Epidermal melanocyte (primary cell): ENCODE data around the gene AHCY.

ENCODE experiments used
- DNase-seq: peaks from one replicate; pipeline ENCODE4 v3.0.0; 2011; ENCODE audit warnings: low spot score; ENCODE audit not compliant: insufficient read length

Gene AHCY

DNA sequence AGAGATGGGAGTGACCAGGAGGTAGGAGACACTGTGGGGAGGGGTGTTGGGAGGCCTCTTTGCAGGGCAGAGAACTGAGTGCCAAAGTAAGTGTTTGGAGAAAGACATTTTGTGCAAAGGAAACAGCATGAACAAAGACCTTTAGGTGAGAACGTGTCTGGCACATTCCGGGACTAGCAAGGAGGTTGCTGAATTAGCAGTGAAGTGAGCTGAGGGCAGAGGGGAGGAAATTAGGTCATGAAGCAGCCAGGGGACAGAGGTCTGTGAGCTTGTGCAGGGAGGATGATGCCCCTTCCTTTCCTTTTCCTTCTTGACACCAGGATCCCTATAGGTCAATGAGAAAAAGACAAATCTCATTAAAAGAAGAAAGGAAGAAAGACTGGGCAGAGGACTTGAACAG is 21.4 kb upstream of the AHCY start:
- DNase-seq = no peak

DNA sequence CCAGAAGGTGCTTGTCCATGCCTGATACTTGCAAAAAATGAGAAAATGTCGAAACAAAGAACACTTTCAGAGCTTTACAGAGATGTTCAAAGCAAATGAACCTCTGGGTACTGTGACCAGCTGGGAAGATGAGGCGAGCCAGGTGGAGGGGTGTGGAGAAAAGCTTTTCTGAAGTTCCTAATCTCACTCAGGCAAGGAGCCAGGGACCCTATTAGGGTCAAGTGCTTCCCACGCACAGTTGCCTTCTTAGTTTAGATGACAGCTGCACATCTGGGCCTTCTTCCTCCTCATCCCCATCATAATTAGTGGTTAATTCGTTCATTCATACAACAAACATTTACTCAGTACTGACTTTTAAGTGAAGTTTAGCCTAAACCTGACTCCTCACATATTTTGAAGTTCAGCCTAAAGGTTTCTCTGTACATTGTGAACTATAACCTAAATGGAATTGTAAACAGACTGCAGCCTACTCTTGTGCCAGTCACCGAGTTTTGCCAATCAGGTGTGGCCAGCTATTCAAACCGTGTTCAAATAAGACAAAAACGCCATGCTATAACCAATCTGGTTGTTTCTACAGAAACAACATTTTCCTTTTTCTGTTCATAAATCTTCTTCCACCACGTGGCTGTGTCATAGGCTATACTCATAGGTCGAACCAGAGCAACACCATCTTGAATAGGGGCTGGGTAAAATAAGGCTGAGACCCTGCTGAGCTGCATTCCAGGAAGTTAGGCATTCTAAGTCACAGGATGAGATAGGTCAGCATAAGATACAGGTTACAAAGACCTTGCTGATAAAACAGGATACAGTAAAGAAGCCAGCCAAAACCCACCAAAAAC is 19.3 kb upstream of the AHCY start:
- DNase-seq = no peak

- no peak for DNase-seq
Measured at GRCh38 chr20:34320861-34321260, 17.7 kb upstream of the AHCY start.

- no peak for DNase-seq
Measured at GRCh38 chr20:34318609-34319443, 15.7 kb upstream of the AHCY start.

- no peak for DNase-seq
Measured at GRCh38 chr20:34316196-34316814, 13.2 kb upstream of the AHCY start.

DNA sequence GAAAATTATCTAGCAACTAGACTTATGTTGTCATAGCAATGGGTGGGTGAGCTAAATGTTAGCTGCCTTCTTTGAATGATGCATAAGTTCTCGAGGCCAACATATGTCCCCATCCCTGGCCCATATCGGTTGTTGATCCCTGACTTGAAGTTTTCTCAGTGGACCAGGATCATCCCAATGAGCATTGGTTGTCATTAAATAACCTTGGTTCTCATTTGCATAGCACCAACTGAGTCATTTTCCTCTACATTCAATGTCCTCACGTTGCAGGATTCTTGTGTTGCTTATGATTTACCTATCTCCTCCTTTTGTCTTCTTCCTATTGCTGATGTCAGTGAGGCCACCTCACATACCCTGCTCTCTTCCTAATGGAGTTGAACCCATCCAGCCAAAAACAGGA is 12.1 kb upstream of the AHCY start:
- no peak for DNase-seq

GRCh38 chr20:34312544-34313217 is 9.5 kb upstream of the AHCY start:
- peak; percentile 80 for DNase-seq

GRCh38 chr20:34312024-34312460 is 8.9 kb upstream of the AHCY start:
- DNase-seq = no peak

DNA sequence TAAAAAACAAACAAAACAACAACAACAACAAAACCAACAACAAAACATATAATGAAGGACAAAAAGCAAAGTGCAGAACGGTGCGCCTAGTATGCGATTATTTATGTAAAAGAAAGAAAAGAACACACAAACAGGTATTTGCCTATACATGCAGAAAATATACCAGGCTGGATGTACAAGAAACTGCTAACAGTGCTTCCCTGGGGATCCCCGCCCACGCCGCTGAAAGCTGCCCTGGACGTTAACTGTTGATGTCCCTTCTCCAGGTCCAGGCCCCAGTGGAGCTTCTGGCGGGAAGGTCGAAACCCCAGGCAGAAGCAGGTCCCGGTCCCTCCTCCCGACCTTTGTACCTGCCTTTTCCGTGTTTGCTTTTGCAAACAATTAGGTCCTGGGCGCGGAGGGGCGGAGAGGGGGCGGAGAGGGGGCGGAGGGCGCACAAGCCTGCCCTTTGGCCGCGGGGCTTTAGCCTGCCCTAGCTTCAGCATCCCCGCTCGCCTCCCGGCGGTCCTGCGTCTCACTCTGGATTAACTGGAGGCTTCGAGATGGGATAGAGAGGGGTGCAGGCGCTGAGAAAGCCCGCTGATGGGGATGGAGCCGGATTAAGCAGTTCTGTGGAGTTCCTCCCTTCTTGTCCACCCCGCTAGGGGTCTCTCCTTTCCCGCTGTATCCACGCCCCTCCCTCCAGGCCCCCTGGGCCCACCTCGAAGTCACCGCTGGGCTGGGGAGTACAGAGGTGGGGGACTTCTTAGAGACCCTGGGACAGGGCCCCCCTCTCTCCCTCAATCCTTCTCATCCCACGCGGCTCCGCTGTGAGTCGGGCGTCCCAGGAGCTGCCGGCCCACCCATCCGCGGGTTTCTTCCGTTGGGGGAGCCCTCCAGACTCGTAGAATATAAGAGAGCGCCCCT is 8.2 kb upstream of the AHCY start:
- DNase-seq = no peak

DNA sequence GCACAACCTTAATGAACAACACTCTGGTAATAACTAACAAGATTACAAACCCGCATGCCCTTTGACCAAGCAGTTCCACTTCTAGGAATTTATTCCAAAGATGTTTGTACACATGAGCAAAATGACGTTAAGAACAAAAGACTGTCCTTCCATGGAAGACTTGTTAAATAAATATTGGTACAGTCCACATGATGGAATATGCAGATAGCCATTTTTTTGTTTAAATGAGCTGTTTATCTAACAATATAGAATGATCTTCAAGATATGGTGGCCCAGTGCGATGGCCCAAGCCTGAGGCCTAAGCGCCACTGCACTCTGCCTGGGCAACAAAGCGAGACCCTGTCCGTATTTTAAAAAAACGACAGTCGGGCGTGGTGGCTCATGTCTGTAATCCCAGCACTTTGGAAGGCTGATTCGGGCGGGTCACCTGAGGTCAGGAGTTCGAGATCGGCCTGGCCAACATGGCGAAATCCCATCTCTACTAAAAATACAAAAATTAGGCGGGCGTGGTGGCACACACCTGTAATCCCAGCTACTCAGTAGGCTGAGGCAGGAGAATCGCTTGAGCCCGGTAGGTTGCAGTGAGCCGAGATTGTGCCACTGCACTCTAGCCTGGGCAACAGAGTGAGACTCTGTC is 7.4 kb upstream of the AHCY start:
- DNase-seq = no peak

DNA sequence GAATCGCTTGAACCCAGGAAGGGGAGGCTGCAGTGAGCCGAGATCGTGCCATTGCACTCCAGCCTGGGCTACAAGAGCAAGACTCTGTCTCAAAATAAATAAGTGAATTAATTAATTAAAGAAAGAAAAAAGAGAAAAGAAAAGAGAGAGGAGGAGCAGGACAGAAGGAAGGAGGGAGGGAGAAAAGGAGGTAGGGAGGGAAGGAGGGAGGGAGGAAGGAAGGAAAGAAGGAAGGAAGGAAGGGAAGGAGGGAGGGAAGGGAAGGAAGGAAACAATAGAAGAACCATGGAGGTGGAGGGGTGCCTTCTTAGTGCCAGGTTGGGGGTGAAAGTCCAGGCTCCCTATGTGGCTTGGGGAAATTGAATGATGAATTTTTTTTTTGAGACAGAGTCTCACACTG is 6.5 kb upstream of the AHCY start:
- no peak for DNase-seq

DNA sequence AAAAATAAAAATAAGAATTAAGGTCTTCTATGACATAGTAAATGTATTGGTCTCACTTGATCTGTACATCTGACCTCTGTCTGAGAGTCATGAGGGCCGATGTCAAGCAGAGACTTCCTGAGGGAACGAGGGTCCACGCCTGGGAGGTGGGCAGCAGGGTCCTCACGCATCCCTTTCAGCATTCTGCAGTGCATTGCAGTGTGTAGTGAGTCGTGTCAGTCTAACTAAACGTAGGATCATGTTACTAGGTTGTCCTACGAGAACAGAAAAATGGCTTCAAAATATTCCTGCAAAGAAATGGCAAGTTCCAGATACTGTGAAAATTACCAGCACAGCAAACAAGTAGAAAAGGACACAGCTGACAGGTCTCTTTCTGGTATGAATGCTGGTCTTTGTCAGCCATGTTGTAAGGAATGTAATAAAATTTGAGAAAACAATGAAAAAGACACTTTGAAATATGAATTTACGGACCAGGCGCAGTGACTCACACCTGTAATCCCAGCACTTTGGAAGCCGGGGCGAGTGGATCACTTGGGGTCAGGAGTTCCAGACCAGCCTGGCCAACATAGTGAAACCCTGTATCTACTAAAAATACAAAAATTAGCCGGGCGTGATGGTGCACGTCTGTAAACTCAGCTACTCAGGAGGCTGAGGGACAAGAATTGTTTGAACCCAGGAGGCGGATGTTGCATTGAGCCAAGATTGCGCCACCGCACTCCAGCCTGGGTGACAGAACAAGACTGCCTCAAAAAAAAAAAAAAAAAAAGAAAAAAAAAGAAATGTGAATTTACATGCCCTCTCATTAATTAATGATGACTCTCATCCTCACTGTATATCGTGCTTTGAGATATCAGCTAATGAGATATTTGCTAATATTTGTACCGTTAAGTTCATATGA is 2.4 kb upstream of the AHCY start:
- no peak for DNase-seq

- DNase-seq = no peak
Measured at GRCh38 chr20:34302312-34302722, 838 bp downstream of the AHCY start.

DNA sequence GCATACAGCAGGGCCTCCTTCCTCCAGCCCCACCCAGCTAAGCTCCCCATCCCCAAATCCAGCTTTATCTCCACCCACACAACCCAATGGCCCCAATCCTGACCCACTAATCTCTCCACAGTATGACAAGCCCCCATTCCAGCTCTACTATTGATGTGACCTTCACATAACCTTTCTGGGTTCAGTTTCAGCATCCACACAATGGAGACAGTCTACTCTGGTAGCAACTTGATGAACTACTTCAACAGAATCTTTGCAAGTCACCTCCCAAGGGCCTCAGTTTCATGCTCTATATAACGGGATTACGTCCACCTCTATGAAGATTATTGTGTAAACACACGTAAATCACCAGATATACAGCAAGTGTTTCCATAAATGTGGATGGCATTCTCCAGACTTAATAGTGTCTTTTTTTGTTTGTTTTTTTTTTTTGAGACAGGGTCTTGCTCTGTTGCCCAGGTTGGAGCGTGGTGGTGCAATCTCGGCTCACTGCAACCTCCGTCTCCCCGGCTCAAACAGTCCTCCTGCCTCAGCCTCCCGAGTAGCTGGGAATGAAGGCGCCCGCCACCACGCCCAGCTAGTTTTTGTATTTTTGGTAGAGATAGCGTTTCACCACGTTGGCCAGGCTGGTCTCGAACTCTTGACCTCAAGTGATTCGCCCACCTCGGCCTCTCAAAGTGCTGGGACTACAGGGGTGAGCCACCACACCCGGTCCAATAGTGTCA is 1.4 kb downstream of the AHCY start:
- no peak for DNase-seq

- peak; percentile 64 for DNase-seq
Measured at GRCh38 chr20:34300809-34301586, 2.2 kb downstream of the AHCY start.

- DNase-seq = no peak
Measured at GRCh38 chr20:34300256-34300806, 2.8 kb downstream of the AHCY start.

DNA sequence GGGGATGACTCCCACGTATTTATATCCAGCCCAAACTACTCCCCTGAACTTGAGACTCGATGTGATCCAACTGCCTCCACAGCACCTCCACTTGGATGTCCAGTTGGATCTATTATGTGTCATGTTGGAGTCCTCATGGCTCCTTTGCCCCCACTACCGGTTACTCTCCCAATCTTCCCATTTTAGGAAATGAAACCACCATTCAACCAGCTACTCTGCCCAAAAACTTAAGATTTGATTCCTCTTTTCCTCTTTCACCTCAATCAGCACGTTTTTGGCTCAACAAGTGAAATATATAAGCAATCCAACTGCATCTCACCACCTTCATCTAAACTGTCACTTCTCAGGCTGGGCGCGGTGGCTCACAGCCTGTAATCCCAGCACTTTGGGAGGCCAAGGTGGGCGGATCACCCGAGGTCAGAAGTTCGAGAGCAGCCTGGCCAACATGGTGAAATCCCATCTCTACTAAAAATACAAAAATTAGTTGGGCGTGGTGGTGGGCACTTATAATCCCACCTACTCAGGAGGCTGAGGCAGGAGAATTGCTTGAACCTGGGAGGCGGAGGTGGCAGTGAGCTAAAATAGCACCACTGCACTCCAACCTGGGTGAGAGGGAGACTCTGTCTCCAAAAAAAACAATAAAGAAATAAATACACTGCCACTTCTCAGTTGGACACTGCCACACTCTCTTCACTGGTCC is 3.4 kb downstream of the AHCY start:
- no peak for DNase-seq
